ENCODE data around the gene SEZ6.

The SEZ6 gene

GRCh38 chr17:29034510-29034909 is 28.7 kb upstream of the SEZ6 start:
- DNase-seq: no peak

- no peak for DNase-seq
Measured at GRCh38 chr17:29032857-29033197, 27.0 kb upstream of the SEZ6 start.

GRCh38 chr17:29032013-29032856 is 26.4 kb upstream of the SEZ6 start:
- no peak for DNase-seq

GRCh38 chr17:29031488-29031887 is 25.7 kb upstream of the SEZ6 start:
- DNase-seq: peak; percentile 44 to 73 (median 62)

- DNase-seq: no peak
Measured at GRCh38 chr17:29024316-29024952, 18.6 kb upstream of the SEZ6 start.

- DNase-seq: no peak
Measured at GRCh38 chr17:29022074-29022473, 16.2 kb upstream of the SEZ6 start.

GRCh38 chr17:29021226-29021625 is 15.4 kb upstream of the SEZ6 start:
- DNase-seq: no peak

- no peak for DNase-seq
Measured at GRCh38 chr17:29020576-29020975, 14.7 kb upstream of the SEZ6 start.

- peak in 3 of 4 experiments; percentile 18 to 47 (median 38) for DNase-seq
Measured at GRCh38 chr17:29019475-29020181, 13.8 kb upstream of the SEZ6 start.

GRCh38 chr17:29018788-29019474 is 13.1 kb upstream of the SEZ6 start:
- DNase-seq: peak in 1 of 4 experiments; percentile 27

GRCh38 chr17:29016345-29017210 is 10.7 kb upstream of the SEZ6 start:
- DNase-seq: peak; percentile 47 to 65 (median 62)

GRCh38 chr17:29014716-29015115 is 8.9 kb upstream of the SEZ6 start:
- no peak for DNase-seq

GRCh38 chr17:29012535-29012934 is 6.7 kb upstream of the SEZ6 start:
- peak in 3 of 4 experiments; percentile 15 to 41 (median 22) for DNase-seq

- no peak for DNase-seq
Measured at GRCh38 chr17:29010586-29010985, 4.8 kb upstream of the SEZ6 start.

GRCh38 chr17:29010129-29010528 is 4.3 kb upstream of the SEZ6 start:
- no peak for DNase-seq

GRCh38 chr17:29008591-29008990 is 2.8 kb upstream of the SEZ6 start:
- no peak for DNase-seq

GRCh38 chr17:29007860-29008455 is 2.1 kb upstream of the SEZ6 start:
- no peak for DNase-seq

- no peak for DNase-seq
Measured at GRCh38 chr17:29007456-29007855, 1.6 kb upstream of the SEZ6 start.

GRCh38 chr17:29004081-29004692 is 1.6 kb downstream of the SEZ6 start:
- peak in 2 of 4 experiments; percentile 20 to 42 for DNase-seq

GRCh38 chr17:29003289-29003688 is 2.5 kb downstream of the SEZ6 start:
- DNase-seq: no peak

GRCh38 chr17:29002811-29003210 is 3.0 kb downstream of the SEZ6 start:
- DNase-seq: no peak

Data from suppressor macrophage (primary cell).